ENCODE results near the gene CNOT2. TPM values are rescaled to one million over a fixed set of nuclear protein-coding genes. Genes with fewer than 3 reads are reported as not detected.

The CNOT2 gene
- total and polyA plus RNA-seq, 2 donors (not counting 1 experiment from before 2014, with no cell fraction given) = 65.0 to 120 TPM

GRCh38 chr12:70314145-70314544 lies 70.9 kb downstream of the CNOT2 start:
- no peaks in the 10 kb centered on the region for H3K9me3 Mint-ChIP-seq (ENCODE audit: insufficient read depth)
- H3K27me3 ChIP-seq (replicated peaks in 1 of 4; ENCODE audit: control extremely low read depth in 1 of 4, control insufficient read depth in 3 of 4, insufficient read depth in 4 of 4, low read length in 3 of 4) = no peaks in the 10 kb centered on the region
- H3K4me3 ChIP-seq (ENCODE audit: control extremely low read depth in 1 of 5, extremely low read depth in 1 of 5, insufficient read depth in 1 of 5, low read depth in 2 of 5, low read length in 4 of 5) = no peak overlapping the region
- H3K4me3 Mint-ChIP-seq = no peak overlapping the region
- H3K79me2 ChIP-seq (ENCODE audit: control insufficient read depth, insufficient read depth, low read length) = peaks cover 48% of the 10 kb centered on the region
- peaks cover 8% of the 10 kb centered on the region in 2 experiments for H3K36me3 ChIP-seq (replicated peaks in 1 of 2; ENCODE audit: control extremely low read depth in 1 of 2, control insufficient read depth in 1 of 2, extremely low read depth in 1 of 2, insufficient read depth in 2 of 2, low read length in 1 of 2)
- peaks cover 3 to 17% of the 10 kb centered on the region in 2 donors for H3K4me1 ChIP-seq (ENCODE audit: control insufficient read depth in 2 of 2, insufficient read depth in 2 of 2, low read length in 2 of 2)
- TF ChIP-seq CTCF (IDR thresholded peaks at IDR 0.05) (no peak), EZH2 (IDR thresholded peaks at IDR 0.05; ENCODE audit: borderline replicate concordance, insufficient read depth, low read depth, low read length, poor library complexity, severe bottlenecking) (no peak)
- ChIA-PET CTCF (no interaction called here), POLR2A (no interaction called here)
- DNase-seq = no peak
- intact Hi-C loops (cut with micrococcal nuclease) = no loop called here
- ATAC-seq (ENCODE audit: low read depth) = no peak
- H4K20me1 ChIP-seq (ENCODE audit: control insufficient read depth, insufficient read depth, low read length, poor library complexity, severe bottlenecking) = peaks cover 10% of the 10 kb centered on the region
- no peak overlapping the region for H2AFZ ChIP-seq (ENCODE audit: insufficient read depth, low read depth, low read length, poor library complexity, severe bottlenecking)
- no peaks in the 10 kb centered on the region for H3K9me3 ChIP-seq (ENCODE audit: control extremely low read depth in 1 of 3, control insufficient read depth in 2 of 3, insufficient read depth in 1 of 3, low read length in 2 of 3)
- H3K4me2 ChIP-seq (replicated peaks; ENCODE audit: low read depth, low read length, poor library complexity, severe bottlenecking) = no peak overlapping the region
- no peak overlapping the region for H3K27ac ChIP-seq (ENCODE audit: low read length in 2 of 2)
- peaks cover 31% of the 10 kb centered on the region for H3K4me1 Mint-ChIP-seq
- H3K9ac ChIP-seq (ENCODE audit: low read length) = no peak overlapping the region
- H3K27me3 Mint-ChIP-seq = no peaks in the 10 kb centered on the region
- H3K27ac Mint-ChIP-seq = no peak overlapping the region

GRCh38 chr12:70317781-70318180 lies 74.5 kb downstream of the CNOT2 start:
- Histone ChIP-seq H3K27ac (ENCODE audit: low read length in 2 of 2) (no peak overlapping the region), H2AFZ (ENCODE audit: insufficient read depth, low read depth, low read length, poor library complexity, severe bottlenecking) (no peak overlapping the region), H3K9ac (ENCODE audit: low read length) (peak overlapping the region; percentile 9), H3K79me2 (ENCODE audit: control insufficient read depth, insufficient read depth, low read length) (peaks cover 44% of the 10 kb centered on the region), H3K4me3 (ENCODE audit: control extremely low read depth in 1 of 5, extremely low read depth in 1 of 5, insufficient read depth in 1 of 5, low read depth in 2 of 5, low read length in 4 of 5) (no peak overlapping the region), H3K4me1 (ENCODE audit: control insufficient read depth in 2 of 2, insufficient read depth in 2 of 2, low read length in 2 of 2) (peaks cover 3 to 17% of the 10 kb centered on the region in 2 donors), H4K20me1 (ENCODE audit: control insufficient read depth, insufficient read depth, low read length, poor library complexity, severe bottlenecking) (peaks cover 10% of the 10 kb centered on the region), H3K9me3 (ENCODE audit: control extremely low read depth in 1 of 3, control insufficient read depth in 2 of 3, insufficient read depth in 1 of 3, low read length in 2 of 3) (no peaks in the 10 kb centered on the region), H3K36me3 (replicated peaks in 1 of 2; ENCODE audit: control extremely low read depth in 1 of 2, control insufficient read depth in 1 of 2, extremely low read depth in 1 of 2, insufficient read depth in 2 of 2, low read length in 1 of 2) (peaks cover 3 to 9% of the 10 kb centered on the region in 2 experiments), H3K4me2 (replicated peaks; ENCODE audit: low read depth, low read length, poor library complexity, severe bottlenecking) (peak overlapping the region; percentile 24), H3K27me3 (replicated peaks in 1 of 4; ENCODE audit: control extremely low read depth in 1 of 4, control insufficient read depth in 3 of 4, insufficient read depth in 4 of 4, low read length in 3 of 4) (no peaks in the 10 kb centered on the region)
- Mint-ChIP-seq H3K27me3 (no peaks in the 10 kb centered on the region), H3K9me3 (ENCODE audit: insufficient read depth) (no peaks in the 10 kb centered on the region), H3K27ac (peak overlapping the region; percentile 60), H3K4me3 (peak overlapping the region; percentile 57), H3K4me1 (peaks cover 32% of the 10 kb centered on the region)
- ChIA-PET CTCF (no interaction called here), POLR2A (no interaction called here)
- WGBS (ENCODE audit: insufficient coverage) = no CpG with 5 or more reads among the region's 3 CpGs
- TF ChIP-seq EZH2 (IDR thresholded peaks at IDR 0.05; ENCODE audit: borderline replicate concordance, insufficient read depth, low read depth, low read length, poor library complexity, severe bottlenecking) (no peak), CTCF (IDR thresholded peaks at IDR 0.05) (no peak)
- intact Hi-C loops (cut with micrococcal nuclease) = no loop called here
- ATAC-seq (ENCODE audit: low read depth) = peak; percentile 49
- peak; percentile 55 for DNase-seq

Data from B cell (primary cell).